ENCODE data around the gene GCK. TPM values are rescaled to one million over a fixed set of nuclear protein-coding genes. Genes with fewer than 3 reads are reported as not detected.

GCK gene
- total RNA-seq, 1 donor from 2014 or later = 43.9 TPM

DNA sequence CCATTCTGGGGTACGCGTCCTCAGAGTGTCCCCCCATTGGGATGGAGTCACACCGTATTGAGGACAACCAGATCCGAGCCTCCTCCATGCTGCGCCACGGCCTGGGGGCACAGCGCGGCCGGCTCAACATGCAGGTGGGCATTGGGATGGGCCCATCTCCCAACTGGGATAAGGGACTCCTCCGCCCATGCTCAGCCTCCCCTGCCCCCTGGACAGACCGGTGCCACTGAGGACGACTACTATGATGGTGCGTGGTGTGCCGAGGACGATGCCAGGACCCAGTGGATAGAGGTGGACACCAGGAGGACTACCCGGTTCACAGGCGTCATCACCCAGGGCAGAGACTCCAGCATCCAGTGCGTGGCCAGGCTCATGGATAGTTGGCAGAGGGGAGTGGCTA is 79.2 kb downstream of the GCK start:
- Mint-ChIP-seq H3K9me3 (ENCODE audit: unreplicated experiment) (no peaks in the 10 kb centered on the region), H3K4me3 (ENCODE audit: unreplicated experiment) (no peak overlapping the region), H3K27ac (ENCODE audit: unreplicated experiment) (no peak overlapping the region), H3K27me3 (ENCODE audit: unreplicated experiment) (peaks cover 12% of the 10 kb centered on the region), H3K36me3 (ENCODE audit: unreplicated experiment) (no peaks in the 10 kb centered on the region), H3K4me1 (ENCODE audit: low read depth, unreplicated experiment) (peaks cover 3% of the 10 kb centered on the region)
- DNase-seq = no peak
- TF ChIP-seq CTCF (IDR thresholded peaks at IDR 0.05; ENCODE audit: partially characterized antibody, unreplicated experiment) = no peak

- Mint-ChIP-seq H3K27me3 (ENCODE audit: unreplicated experiment) (peaks cover 6% of the 10 kb centered on the region), H3K9me3 (ENCODE audit: unreplicated experiment) (no peaks in the 10 kb centered on the region), H3K27ac (ENCODE audit: unreplicated experiment) (no peak overlapping the region), H3K4me1 (ENCODE audit: low read depth, unreplicated experiment) (no peaks in the 10 kb centered on the region), H3K4me3 (ENCODE audit: unreplicated experiment) (no peak overlapping the region), H3K36me3 (ENCODE audit: unreplicated experiment) (no peaks in the 10 kb centered on the region)
- no peak for DNase-seq
- TF ChIP-seq CTCF (IDR thresholded peaks at IDR 0.05; ENCODE audit: partially characterized antibody, unreplicated experiment) = no peak
Observed at GRCh38 chr7:44108768-44109750, 80.2 kb downstream of the GCK start.

DNA sequence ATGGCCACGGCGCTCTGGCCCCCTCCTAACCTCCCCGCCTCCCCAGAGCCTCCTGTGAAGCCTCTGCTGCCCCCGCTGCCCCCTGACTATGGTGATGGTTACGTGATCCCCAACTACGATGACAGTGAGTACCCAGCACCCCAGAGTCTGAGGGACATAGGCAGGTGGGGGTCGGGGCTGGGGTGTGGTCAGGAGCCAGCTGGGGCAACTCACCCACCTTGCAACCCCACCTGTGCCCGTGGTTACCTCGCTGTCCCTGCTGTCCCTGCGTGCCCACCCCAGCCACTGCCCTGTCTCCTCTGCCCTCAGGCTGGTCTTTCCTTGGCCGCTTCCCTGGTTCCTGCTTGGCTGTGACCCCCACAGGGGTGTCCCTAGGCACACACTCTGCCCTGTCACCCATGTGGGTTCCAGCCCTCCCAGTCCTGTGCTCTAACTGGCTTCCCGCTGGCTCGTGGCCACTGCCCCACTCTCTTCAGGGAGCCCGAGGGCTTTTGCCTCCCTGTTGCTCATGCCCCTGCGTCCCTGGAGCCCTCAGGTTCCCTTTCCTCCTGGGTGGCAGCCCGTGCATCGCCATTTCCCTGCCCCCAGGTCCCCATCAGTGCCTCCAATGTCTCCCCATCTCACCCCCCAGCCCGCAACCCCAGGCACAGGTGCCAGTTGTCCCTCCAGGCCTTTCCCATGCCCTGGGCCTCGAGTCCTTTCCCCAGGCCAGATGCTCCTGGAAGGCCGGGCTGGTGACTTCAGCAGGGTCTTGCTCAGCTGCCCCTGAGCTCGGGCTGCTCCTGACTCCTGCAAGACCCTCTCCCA is 81.1 kb downstream of the GCK start:
- H3K27me3 Mint-ChIP-seq (ENCODE audit: unreplicated experiment) = peaks cover 6% of the 10 kb centered on the region
- H3K27ac Mint-ChIP-seq (ENCODE audit: unreplicated experiment) = no peak overlapping the region
- H3K4me3 Mint-ChIP-seq (ENCODE audit: unreplicated experiment) = no peak overlapping the region
- H3K36me3 Mint-ChIP-seq (ENCODE audit: unreplicated experiment) = no peaks in the 10 kb centered on the region
- TF ChIP-seq CTCF (IDR thresholded peaks at IDR 0.05; ENCODE audit: partially characterized antibody, unreplicated experiment) = no peak
- no peaks in the 10 kb centered on the region for H3K4me1 Mint-ChIP-seq (ENCODE audit: low read depth, unreplicated experiment)
- H3K9me3 Mint-ChIP-seq (ENCODE audit: unreplicated experiment) = no peaks in the 10 kb centered on the region
- DNase-seq = no peak

DNA sequence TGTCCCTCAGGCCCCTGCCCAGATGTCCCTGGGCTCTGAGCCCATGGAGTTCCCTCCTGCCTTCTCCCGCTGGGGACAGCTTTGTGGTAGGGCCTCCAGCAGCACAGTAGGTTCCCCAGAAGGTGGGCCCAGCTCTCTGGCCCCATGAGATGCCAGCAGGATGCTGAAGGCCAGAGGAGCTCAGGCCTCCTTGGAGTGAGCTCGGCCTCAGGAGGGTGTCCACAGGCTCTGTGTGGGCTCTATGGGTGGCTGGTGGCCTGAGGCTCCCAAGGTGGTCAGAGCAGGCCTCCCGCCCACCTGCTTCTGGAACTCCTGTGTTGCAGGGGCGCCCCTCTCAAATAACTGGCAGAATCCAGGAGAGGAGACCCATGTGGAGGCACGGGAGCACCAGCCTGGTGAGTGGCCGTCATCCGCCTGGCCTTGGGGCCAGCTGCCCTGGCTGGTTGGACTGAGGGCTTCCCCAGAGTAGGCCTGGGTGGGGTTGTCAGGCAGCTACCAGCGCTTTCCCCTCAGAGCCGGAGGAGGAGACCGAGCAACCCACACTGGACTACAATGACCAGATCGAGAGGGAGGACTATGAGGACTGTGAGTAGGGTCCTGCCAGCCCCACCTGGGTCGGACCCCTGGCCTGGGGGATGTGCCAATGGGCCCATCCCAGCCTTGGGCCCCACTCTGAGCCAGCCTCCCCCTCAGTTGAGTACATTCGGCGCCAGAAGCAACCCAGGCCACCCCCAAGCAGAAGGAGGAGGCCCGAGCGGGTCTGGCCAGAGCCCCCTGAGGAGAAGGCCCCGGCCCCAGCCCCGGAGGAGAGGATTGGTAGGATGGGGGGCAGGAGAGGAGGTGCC is 81.9 kb downstream of the GCK start:
- Mint-ChIP-seq H3K4me1 (ENCODE audit: low read depth, unreplicated experiment) (peaks cover 2% of the 10 kb centered on the region), H3K27ac (ENCODE audit: unreplicated experiment) (no peak overlapping the region), H3K27me3 (ENCODE audit: unreplicated experiment) (peaks cover 8% of the 10 kb centered on the region), H3K4me3 (ENCODE audit: unreplicated experiment) (no peak overlapping the region), H3K9me3 (ENCODE audit: unreplicated experiment) (no peaks in the 10 kb centered on the region), H3K36me3 (ENCODE audit: unreplicated experiment) (no peaks in the 10 kb centered on the region)
- no peak for TF ChIP-seq CTCF (IDR thresholded peaks at IDR 0.05; ENCODE audit: partially characterized antibody, unreplicated experiment)
- DNase-seq = no peak

Data from glutamatergic neuron (in vitro differentiated cells).